GM03348 (cell line): Measurements from ENCODE around the gene PARVA.

ENCODE experiments used
- DNase-seq: peaks from one replicate; pipeline ENCODE4 v3.0.0; 2012; ENCODE audit warnings: low spot score

Gene PARVA

GRCh38 chr11:12403997-12404350 lies 26.6 kb downstream of the PARVA start:
- no peak for DNase-seq

- DNase-seq, result no peak
Observed at GRCh38 chr11:12404436-12404835, 27.1 kb downstream of the PARVA start.

DNA sequence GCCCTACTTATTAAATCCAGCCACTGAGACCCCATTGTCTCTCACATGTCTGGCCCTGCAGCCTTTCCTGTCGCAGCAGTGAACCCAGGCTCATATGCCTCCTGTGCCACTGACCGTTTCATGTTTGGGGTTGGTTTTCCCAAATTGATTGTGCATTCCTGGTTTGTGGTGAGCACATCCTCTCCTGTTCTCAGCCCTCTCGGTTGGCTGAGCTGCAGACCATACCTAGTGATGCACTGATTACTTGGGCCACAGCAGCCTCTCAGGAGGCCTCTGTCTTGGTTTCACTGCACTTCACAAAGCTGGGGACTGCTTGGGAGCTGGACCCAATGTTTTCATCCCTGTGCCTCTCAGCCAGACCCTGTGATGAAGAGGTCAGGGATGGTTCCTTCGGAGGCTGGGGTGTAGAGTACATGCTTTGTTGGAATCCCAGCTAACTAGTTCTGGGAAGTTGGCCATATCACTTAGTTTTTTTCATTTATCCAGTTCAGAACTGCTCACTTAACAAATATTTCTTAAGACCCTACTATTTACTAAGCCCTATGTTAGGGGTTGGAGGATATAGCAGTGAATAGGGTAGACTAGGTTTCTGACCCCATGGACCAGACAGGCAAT lies 30.9 kb downstream of the PARVA start:
- DNase-seq, result no peak

DNA sequence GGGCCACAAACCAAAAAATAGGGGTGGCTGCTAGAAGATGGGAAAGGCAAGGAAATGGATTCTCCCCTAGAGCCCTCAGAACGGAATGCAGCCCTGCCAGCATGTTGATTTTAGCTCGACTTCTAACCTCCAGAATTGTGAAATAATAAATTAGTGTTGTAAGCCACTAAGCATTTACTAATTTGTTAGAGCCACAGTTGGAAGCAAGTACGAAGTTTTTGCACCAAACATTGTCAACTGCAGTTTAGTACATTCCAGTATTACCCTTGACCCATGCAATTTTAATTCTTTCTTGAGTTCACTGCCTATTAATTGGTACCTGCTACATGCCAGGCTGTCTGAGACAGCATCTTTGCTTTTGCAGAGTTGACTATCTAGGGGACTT lies 32.2 kb downstream of the PARVA start:
- DNase-seq, result no peak

DNA sequence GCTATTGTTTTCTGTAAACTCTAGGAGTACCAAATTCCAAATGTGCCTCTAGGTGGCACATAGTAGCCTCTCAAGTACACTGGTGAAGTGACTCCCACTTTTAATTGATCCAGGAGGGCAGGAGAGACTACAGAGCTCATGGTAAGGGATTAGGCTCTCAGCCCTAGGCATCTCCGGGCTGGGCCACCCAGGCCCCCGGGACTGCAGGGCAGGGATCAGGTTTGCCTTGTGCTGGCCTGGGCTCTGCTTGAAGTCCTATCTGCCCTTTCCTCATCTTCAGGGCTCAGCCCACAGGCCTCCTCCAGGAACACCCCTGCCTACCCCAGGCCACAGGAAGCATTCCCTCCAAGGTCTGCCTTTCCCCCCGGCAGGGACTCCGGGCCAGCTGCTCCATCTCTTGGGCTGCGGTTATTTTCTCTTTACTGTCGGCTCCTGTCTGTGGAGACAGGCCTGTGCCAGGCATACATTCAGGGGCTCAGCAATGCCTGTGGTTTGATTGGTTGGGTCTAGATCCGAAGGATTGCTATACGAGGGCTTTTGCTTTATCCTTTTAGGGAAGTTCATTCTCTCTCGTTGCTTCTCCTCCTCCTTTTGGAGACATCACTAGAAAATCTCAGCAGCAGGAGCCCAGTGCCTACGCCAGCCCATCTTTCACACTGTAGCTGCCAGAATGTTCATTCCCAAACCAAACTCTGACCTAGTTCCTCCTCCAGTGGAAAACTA lies 32.8 kb downstream of the PARVA start:
- peak; percentile 50 for DNase-seq

- no peak for DNase-seq
Observed at GRCh38 chr11:12411393-12411792, 34.0 kb downstream of the PARVA start.

GRCh38 chr11:12411806-12412727 lies 34.7 kb downstream of the PARVA start:
- peak; percentile 89 for DNase-seq

GRCh38 chr11:12413141-12414052 lies 36.0 kb downstream of the PARVA start:
- no peak for DNase-seq

DNA sequence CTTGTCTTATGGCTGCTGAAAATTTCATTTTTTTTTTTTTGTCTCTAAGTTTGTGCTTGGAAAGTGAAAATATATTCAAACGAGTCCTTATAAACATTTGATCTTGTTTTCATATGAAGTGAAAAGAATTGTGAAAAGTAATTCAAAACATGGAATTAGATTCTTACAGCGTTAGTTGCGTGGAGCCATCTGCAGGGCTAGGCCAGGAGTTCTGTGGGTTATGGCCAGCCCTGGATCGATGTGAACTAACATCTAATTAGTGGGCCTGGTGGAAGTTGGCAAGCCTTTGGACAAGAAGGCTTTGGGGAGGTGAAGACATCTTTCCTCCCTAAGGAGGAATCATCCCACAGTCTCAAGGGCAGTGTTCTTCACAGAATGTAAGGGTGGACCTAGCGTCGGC lies 37.2 kb downstream of the PARVA start:
- DNase-seq, result peak; percentile 41

DNA sequence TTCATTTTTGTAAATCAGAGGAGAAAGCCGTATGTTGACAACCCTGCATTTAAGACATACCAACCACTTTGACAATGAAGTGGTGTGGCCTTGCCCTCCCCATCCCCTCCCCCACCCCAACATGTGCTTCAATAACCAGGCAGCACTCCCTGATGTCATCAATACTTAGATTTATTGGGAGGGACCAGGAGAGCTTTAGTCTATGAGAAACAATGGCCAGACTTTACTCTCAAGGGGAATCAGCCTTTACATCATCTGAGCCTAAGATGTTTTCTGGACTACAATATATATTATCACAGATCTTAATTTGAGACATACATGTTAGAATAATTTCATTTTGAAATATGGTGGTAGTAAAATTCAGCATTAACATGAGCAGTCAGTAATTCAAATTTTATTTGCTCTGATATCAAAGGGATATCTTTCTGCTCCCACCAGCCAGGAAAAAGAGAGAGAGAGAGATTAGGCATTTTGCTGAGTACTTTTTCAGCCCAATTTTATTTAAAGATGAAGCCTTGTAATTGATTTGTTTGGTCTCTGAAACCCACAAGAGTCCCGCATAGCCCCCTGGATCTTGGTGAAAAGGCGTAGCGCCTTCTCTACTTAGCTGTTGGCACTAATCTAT lies 38.1 kb downstream of the PARVA start:
- no peak for DNase-seq

GRCh38 chr11:12416552-12416951 lies 39.2 kb downstream of the PARVA start:
- DNase-seq, result no peak

DNA sequence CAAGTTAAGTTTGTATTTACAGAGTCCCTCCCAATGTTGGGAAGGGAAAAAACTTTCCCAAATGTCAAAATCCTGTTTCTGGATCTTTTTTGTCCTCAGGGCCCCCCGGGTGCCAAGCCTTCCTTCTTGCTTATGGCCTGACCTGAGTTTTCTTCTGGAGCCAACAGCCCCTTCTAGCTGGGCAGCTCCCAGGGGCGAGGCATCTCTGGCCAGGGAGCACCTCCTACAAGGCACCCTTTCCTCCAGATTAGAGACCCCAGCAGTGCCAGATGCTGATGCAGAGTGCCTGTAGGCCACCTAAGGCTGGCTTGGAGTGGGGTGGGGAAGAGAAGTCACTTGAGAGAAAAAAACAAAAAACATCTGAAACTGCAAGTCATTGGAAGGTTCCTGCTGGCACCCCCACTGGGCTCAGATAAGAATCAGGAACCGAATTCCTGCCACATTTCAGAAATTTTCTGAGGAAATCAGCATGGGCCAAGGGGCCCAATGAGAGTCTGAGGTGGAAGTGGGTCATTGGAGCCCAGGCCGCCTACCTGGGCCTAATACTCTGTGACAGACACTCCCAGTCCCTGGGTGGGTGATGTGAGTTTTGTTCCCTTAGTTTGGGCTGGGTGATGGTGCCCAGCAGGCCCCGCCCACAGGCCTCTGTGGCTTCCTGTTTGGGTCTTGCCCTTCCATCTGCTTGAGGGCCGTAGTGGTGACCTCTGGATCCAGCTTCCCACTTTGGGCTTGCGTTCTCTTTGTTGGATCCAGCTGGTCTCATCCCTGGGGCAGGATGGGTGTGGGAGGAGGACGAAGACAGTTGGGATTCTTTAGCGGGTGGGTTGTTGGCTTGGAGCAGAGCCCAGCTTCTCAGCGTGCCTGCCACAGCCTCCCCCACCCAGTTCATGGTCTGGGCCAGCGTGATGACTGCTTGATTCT lies 40.6 kb downstream of the PARVA start:
- peak; percentile 68 for DNase-seq

DNA sequence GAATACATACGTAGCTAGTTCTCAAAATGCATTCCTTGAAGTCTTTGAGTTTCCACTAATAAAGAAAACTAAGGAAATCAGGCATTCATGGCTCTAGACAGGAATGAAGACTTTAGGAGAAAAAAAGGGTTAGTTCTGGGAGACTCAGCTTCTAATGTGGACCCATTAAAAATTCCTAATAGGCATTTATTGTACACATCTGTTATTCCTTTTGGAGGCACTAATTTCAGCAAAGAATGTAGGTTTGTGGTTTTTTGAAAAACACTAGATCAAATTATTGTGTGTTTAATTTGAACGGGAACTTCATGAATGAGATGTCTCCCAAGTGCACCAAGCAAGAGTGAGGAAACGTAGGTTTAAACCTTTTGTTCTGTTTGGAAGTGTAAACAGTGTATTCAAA lies 42.7 kb downstream of the PARVA start:
- DNase-seq, result no peak

- no peak for DNase-seq
Observed at GRCh38 chr11:12420706-12421105, 43.3 kb downstream of the PARVA start.

DNA sequence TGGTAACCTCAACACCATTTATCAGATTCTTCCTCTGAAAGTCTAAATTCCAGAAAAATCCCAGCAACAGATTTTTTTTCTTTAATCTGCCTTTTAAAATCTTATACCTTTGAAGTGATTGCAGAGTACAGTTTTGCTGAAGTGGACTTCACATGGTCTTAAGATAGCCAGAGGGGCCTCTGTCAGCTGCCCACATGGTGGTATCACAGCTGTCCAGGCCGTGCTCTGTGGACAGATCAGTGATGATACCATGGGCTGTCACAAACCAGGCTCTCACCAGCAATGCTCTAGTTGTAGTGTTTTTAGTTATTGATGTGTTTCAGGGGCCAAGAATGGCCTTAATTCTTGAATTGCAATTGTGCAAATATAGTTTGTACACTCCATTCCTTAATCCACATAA lies 44.0 kb downstream of the PARVA start:
- DNase-seq, result no peak

- DNase-seq, result no peak
Observed at GRCh38 chr11:12426176-12426575, 48.8 kb downstream of the PARVA start.

- no peak for DNase-seq
Observed at GRCh38 chr11:12429155-12429554, 51.8 kb downstream of the PARVA start.

DNA sequence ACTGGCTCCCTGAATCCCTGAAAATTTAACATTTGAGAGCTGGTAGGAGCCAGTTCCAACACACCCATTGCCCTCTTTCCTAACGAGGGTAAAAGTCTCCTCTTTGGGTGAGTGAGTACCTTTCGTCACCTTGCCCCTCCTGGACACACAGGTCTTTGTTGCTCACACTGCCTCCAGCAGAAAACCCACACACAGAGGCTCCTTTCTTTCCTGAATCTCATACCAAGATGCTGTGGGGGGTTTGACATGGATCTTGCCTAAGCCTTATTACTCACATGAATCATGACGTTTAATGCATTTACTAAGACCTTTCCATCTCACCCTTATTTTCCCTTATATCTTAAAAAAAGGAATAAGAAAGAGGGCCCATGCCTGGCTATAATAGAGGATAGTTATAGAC lies 53.0 kb downstream of the PARVA start:
- DNase-seq, result no peak

DNA sequence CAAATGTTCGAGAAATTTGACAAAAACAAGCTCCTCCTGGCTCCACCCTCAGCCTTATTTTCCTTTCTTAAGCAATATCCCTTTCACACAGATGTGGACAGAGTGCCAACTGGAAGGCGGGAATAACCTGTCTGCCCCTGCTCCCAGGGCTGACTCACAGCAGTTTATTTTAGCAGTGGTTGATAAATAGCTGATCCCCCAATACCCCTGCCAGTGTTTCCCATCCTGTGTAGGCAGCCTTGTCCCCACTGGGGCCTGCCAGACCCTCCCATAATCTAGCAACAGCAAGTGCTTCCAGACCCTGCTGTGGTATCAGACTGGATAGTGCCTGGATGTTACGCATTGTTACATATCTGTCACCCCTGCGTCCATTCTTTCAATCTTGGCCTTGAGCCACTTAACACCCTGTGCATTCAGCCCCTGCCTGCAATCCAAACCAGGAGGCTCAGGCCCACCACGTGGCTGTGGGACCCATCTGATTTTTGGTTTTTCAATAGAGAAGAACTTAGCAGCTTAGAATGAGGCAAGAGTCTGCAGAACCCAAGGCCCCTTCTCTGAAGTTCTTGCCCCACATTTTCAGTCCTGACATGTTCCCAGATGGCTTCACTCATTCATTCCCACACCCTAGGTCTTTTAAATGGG lies 53.7 kb downstream of the PARVA start:
- peak; percentile 78 for DNase-seq

- DNase-seq, result no peak
Observed at GRCh38 chr11:12432507-12432906, 55.1 kb downstream of the PARVA start.
